Measurements from ENCODE around the gene KRTAP1-5. TPM values are rescaled to one million over a fixed set of nuclear protein-coding genes. Genes with fewer than 3 reads are reported as not detected.

The KRTAP1-5 gene
- not detected in 2 replicates for polyA plus RNA-seq

GRCh38 chr17:41026715-41027471 lies at the start of gene KRTAP1-5:
Gene KRTAP1-5 (minus strand): TSS chr17:41027208. CDS start chr17:41027155, 53 bp downstream.

GRCh38 chr17:41065829-41066624 lies 39.0 kb upstream of the KRTAP1-5 start, which contains the start of gene KRTAP2-4:
Gene KRTAP2-4 (minus strand): TSS chr17:41065879. CDS start chr17:41065845, 34 bp downstream.

GRCh38 chr17:41060052-41060604 lies 33.1 kb upstream of the KRTAP1-5 start, which contains the start of gene KRTAP2-3:
Gene KRTAP2-3 (minus strand): TSS chr17:41060114. CDS start chr17:41060050, 64 bp downstream.

DNA sequence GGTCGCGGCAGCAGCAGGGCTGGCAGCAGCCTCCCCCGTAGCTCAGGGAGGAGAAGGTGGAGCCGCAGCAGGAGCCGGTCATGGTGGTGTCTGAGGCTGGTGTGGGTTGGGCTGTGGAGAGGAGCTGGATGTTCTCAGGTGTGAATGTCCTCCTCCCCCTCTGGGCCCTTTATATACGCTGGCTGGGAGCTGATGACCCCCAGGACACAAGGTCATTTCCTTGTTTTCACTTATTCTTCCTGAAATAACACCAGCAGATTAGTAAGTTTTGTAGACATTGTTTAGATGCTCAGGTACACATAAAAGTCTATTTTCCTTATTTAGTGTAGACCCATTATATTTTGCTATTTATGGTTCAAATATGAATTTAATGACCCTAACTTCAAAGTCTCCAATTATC lies 28.1 kb upstream of the KRTAP1-5 start, which contains the start of gene KRTAP2-2:
TSS of gene KRTAP2-2 (minus strand) at position 101 of the 400 bp plus-strand sequence. CDS start at position 82, 19 bp downstream.

GRCh38 chr17:41046735-41047465 lies 19.9 kb upstream of the KRTAP1-5 start, which contains the start of gene KRTAP2-1:
Gene KRTAP2-1 (minus strand): TSS chr17:41047316. CDS start chr17:41047267, 49 bp downstream.

DNA sequence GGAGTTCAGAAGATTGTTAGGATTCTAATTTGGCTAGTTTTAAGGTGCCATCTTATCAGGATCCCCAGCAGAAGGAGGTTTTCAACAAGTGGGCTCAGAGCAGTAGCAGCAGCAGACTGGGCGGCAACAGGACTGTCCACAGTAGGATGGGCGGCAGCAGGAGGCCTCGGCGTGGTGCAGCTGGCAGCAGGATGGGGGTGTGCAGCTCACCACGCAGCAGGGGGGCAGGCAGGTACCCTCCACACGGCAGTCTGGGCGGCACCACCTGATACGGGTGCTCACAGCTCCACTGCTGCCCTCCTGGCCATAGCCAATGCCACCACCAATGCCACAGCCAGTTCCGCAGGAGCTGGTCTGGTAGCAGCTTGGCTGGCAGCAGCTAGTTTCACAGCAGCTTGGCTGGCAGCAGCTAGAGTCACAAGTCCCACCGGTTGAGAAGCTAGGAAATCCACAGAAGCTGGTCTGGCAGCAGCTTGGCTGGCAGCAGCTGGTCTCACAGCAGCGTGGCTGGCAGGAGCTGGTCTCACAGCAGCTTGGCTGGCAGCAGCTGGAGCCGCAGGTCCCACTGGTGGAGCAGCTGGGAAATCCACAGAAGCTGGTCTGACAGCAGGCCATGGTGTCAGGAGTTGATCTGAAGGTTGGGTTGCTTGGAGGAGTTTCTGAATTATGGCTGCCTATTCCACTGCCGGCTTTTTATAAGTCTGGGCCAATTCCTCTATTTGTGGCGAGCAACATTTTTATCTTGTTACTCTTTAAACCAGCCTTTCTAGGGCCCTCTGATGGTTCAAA lies 14.0 kb upstream of the KRTAP1-5 start, which contains the start of gene KRTAP1-1:
TSS of gene KRTAP1-1 (minus strand) at position 668 of the 789 bp plus-strand sequence. CDS start at position 615, 53 bp downstream.

DNA sequence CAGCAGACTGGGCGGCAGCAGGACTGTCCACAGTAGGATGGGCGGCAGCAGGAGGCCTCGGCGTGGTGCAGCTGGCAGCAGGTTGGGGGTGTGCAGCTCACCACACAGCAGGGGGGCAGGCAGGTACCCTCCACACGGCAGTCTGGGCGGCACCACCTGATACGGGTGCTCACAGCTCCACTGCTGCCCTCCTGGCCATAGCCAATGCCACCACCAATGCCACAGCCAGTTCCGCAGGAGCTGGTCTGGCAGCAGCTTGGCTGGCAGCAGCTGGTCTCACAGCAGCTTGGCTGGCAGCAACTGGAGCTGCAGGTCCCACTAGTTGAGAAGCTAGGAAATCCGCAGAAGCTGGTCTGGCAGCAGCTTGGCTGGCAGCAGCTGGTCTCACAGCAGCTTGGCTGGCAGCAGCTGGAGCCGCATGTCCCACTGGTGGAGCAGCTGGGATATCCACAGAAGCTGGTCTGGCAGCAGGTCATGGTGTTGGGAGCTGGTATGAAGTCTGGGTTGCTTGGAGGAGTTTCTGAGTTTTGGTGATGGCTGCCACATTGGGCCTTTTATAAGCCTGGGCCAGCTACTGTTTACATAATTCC lies 7.4 kb upstream of the KRTAP1-5 start, which contains the start of gene KRTAP1-3:
TSS of gene KRTAP1-3 (minus strand) at position 529 of the 590 bp plus-strand sequence. CDS start at position 476, 53 bp downstream.

GRCh38 chr17:41029633-41030245 lies 2.7 kb upstream of the KRTAP1-5 start, which contains the start of gene KRTAP1-4:
Gene KRTAP1-4 (minus strand): TSS chr17:41030195. CDS start chr17:41030078, 117 bp downstream.

DNA sequence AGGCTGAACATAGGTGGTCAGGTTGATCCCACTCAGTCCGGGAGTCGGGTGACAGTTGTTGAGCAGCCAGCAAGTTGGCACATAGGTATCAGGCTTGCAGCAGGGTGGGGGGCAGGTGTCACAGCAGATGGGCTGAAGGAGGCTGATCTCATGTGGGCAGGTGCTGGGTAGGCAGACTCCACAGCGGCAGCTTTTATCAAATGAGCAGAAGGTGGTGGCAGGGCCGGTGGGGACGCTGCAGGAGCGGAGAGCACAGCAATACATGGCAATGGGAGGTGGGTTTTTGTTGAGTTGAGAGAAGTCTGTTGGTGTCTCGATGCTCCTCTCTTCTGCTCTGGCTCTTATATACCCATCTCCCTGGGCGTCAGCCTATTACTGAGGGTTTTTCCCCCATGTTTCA lies 18.2 kb downstream of the KRTAP1-5 start, which contains the start of gene KRTAP3-1:
TSS of gene KRTAP3-1 (minus strand) at position 318 of the 400 bp plus-strand sequence. CDS start at position 264, 54 bp downstream.

DNA sequence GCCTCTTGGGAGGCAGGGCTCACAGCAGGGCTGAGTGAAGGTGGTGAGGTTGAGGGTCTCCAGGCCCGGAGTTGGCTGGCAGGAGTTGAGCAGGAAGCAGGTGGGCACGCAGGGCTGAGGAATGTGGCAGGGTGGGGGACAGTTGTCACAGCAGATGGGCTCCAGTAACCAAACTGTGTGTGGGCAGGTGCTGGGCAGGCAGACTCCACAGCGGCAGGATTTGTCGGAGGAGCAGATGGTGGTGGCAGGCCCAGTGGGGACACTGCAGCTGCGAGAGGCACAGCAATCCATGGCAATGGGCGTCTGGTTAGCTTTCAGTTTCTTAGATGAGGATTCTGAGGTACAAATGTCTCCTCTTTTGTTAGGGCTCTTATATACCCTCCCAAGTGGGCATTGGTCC lies 27.4 kb downstream of the KRTAP1-5 start, which contains the start of gene KRTAP3-2:
TSS of gene KRTAP3-2 (minus strand) at position 344 of the 400 bp plus-strand sequence. CDS start at position 291, 53 bp downstream.

DNA sequence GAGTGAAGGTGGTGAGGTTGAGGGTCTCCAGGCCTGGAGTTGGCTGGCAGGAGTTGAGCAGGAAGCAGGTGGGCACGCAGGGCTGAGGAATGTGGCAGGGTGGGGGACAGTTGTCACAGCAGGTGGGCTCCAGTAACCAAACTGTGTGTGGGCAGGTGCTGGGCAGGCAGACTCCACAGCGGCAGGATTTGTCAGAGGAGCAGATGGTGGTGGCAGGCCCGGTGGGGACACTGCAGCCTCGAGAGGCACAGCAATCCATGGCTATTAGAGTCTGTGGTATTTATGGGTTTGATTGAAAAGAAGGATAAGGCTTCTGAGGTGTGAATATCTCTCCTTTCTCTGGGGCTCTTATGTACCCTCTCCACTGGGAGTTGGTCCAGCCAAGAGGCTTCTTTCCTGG lies 33.2 kb downstream of the KRTAP1-5 start, which contains the start of gene KRTAP3-3:
TSS of gene KRTAP3-3 (minus strand) at position 326 of the 400 bp plus-strand sequence. CDS start at position 259, 67 bp downstream.

DNA sequence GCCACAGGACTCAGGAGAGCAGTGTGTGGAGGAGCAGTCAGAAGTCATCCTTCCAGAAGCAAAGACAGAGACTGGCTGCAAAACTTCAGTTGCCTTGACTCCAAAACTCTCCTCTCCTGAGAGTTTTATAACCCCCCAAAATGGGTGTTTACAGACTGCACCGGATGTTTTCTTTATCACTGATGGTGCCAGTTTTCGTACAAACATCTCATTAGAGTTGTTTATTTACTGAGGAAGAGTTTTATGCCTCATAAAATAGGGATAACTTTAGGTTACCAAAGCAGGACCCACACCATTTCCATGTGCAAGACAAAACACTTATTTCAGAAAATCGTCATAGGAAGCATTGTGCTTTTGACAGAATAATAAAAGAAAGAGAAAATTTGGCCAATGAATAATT lies 42.8 kb downstream of the KRTAP1-5 start, which contains the start of gene KRT40:
TSS of gene KRT40 (minus strand) at position 101 of the 400 bp plus-strand sequence. CDS start at position 48, 53 bp downstream.

Other genes with a start within 250 kb of the KRTAP1-5 start
- gene KRT27, start 244.7 kb downstream of the KRTAP1-5 start, polyA plus RNA-seq = not detected in 2 replicates
- gene KRT28, start 227.2 kb downstream of the KRTAP1-5 start, polyA plus RNA-seq = not detected in 2 replicates
- 45.5 and 59.0 TPM in 2 replicates for gene KRT10, start 204.6 kb downstream of the KRTAP1-5 start, polyA plus RNA-seq
- not detected in 2 replicates for gene KRT12, start 160.0 kb downstream of the KRTAP1-5 start, polyA plus RNA-seq
- gene KRT20, start 142.0 kb downstream of the KRTAP1-5 start, polyA plus RNA-seq = not detected in 2 replicates
- gene KRT23, start 89.6 kb downstream of the KRTAP1-5 start, polyA plus RNA-seq = 0.60 TPM in 1 of 2 replicates, not detected in the other
- gene KRT39, start 60.3 kb downstream of the KRTAP1-5 start, polyA plus RNA-seq = not detected in 2 replicates
- gene KRT40, start 42.9 kb downstream of the KRTAP1-5 start, polyA plus RNA-seq = not detected in 2 replicates
- gene KRTAP3-3, start 33.0 kb downstream of the KRTAP1-5 start, polyA plus RNA-seq = not detected in 2 replicates
- gene KRTAP3-2, start 27.3 kb downstream of the KRTAP1-5 start, polyA plus RNA-seq = not detected in 2 replicates
- gene KRTAP3-1, start 18.1 kb downstream of the KRTAP1-5 start, polyA plus RNA-seq = not detected in 2 replicates
- gene KRTAP1-4, start 3.0 kb upstream of the KRTAP1-5 start, polyA plus RNA-seq = not detected in 2 replicates
- not detected in 2 replicates for gene KRTAP1-3, start 7.7 kb upstream of the KRTAP1-5 start, polyA plus RNA-seq
- gene KRTAP1-1, start 14.2 kb upstream of the KRTAP1-5 start, polyA plus RNA-seq = 0.28 TPM in 1 of 2 replicates, not detected in the other
- gene KRTAP2-1, start 20.1 kb upstream of the KRTAP1-5 start, polyA plus RNA-seq = not detected in 2 replicates
- not detected in 2 replicates for gene KRTAP2-2, start 28.0 kb upstream of the KRTAP1-5 start, polyA plus RNA-seq
- not detected in 2 replicates for gene KRTAP2-3, start 32.9 kb upstream of the KRTAP1-5 start, polyA plus RNA-seq
- gene KRTAP2-4, start 38.7 kb upstream of the KRTAP1-5 start, polyA plus RNA-seq = not detected in 2 replicates
- gene KRTAP4-7, start 56.9 kb upstream of the KRTAP1-5 start, polyA plus RNA-seq = not detected in 2 replicates
- gene KRTAP4-8, start 70.9 kb upstream of the KRTAP1-5 start, polyA plus RNA-seq = not detected in 2 replicates
- not detected in 2 replicates for gene KRTAP4-16, start 75.0 kb upstream of the KRTAP1-5 start, polyA plus RNA-seq
- not detected in 2 replicates for gene KRTAP4-9, start 78.2 kb upstream of the KRTAP1-5 start, polyA plus RNA-seq
- gene KRTAP4-11, start 91.2 kb upstream of the KRTAP1-5 start, polyA plus RNA-seq = not detected in 2 replicates
- not detected in 2 replicates for gene KRTAP4-12, start 97.0 kb upstream of the KRTAP1-5 start, polyA plus RNA-seq
- gene KRTAP4-6, start 113.3 kb upstream of the KRTAP1-5 start, polyA plus RNA-seq = not detected in 2 replicates
- gene KRTAP4-5, start 122.6 kb upstream of the KRTAP1-5 start, polyA plus RNA-seq = not detected in 2 replicates
- not detected in 2 replicates for gene KRTAP4-4, start 133.5 kb upstream of the KRTAP1-5 start, polyA plus RNA-seq
- gene KRTAP4-3, start 141.0 kb upstream of the KRTAP1-5 start, polyA plus RNA-seq = not detected in 2 replicates
- gene KRTAP4-2, start 151.0 kb upstream of the KRTAP1-5 start, polyA plus RNA-seq = not detected in 2 replicates
- gene KRTAP4-1, start 157.7 kb upstream of the KRTAP1-5 start, polyA plus RNA-seq = not detected in 2 replicates
- gene KRTAP9-1, start 162.7 kb upstream of the KRTAP1-5 start, polyA plus RNA-seq = not detected in 2 replicates
- gene KRTAP9-2, start 199.4 kb upstream of the KRTAP1-5 start, polyA plus RNA-seq = not detected in 2 replicates
- not detected in 2 replicates for gene KRTAP9-3, start 205.2 kb upstream of the KRTAP1-5 start, polyA plus RNA-seq
- not detected in 2 replicates for gene KRTAP9-8, start 210.8 kb upstream of the KRTAP1-5 start, polyA plus RNA-seq
- gene KRTAP9-4, start 222.5 kb upstream of the KRTAP1-5 start, polyA plus RNA-seq = not detected in 2 replicates
- not detected in 2 replicates for gene KRTAP9-9, start 228.2 kb upstream of the KRTAP1-5 start, polyA plus RNA-seq
- gene KRTAP9-6, start 238.2 kb upstream of the KRTAP1-5 start, polyA plus RNA-seq = not detected in 2 replicates
- gene KRTAP9-7, start 248.5 kb upstream of the KRTAP1-5 start, polyA plus RNA-seq = not detected in 2 replicates

All from Purkinje cell (primary cell).